ENCODE data around the gene IFITM1. TPM values are rescaled to one million over a fixed set of nuclear protein-coding genes. Genes with fewer than 3 reads are reported as not detected.

The IFITM1 gene
- total and polyA plus RNA-seq, 9 of the 15 experiments (the other 6 are each of a cell fraction or from before 2014, with no cell fraction given) = 691 to 5,579 (median 974) TPM

DNA sequence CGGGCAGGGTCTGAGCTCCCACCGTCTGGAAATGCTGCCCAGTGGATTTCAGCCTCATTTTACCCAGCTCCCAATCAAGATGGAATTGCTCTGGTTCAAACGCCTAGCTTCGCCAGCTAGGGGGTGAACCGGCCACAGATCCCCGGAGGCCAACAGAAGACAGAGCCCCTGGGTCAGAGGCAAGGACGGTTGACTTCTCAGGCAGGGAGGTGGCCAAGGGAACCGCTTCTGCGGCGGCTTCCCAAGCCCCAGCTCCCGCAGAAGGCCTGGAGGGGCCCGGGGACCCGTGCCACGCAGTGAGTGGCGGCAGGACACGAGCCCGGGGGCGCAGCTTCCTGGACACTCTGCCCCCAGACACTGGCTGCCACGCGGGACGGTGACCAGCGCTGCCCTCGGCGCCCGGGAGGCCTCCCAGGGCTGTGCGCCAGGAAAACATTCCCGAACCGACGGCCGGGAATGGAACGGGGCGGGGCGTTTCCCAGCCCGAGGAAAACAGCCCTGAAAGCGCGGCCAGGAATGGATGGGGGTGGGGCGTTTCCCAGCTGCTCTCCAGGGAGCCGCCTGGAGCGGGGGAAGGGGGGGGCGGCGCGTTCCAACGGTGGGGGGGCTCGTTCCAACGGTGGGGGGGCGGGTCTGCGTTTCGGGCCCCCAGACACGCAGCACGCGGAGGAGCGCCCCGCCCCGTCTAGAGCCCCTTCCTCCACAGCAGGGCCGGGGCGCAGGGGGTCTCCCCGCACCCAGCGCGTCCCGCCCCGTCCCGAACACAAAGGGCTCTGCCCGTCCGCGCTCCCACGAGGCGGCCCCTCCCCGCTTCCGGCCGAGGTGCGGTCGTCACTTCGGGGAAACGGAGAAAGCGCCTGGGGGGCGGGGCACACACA, 42.0 kb downstream of the IFITM1 start (continued):
- TF ChIP-seq, protein P1, sequence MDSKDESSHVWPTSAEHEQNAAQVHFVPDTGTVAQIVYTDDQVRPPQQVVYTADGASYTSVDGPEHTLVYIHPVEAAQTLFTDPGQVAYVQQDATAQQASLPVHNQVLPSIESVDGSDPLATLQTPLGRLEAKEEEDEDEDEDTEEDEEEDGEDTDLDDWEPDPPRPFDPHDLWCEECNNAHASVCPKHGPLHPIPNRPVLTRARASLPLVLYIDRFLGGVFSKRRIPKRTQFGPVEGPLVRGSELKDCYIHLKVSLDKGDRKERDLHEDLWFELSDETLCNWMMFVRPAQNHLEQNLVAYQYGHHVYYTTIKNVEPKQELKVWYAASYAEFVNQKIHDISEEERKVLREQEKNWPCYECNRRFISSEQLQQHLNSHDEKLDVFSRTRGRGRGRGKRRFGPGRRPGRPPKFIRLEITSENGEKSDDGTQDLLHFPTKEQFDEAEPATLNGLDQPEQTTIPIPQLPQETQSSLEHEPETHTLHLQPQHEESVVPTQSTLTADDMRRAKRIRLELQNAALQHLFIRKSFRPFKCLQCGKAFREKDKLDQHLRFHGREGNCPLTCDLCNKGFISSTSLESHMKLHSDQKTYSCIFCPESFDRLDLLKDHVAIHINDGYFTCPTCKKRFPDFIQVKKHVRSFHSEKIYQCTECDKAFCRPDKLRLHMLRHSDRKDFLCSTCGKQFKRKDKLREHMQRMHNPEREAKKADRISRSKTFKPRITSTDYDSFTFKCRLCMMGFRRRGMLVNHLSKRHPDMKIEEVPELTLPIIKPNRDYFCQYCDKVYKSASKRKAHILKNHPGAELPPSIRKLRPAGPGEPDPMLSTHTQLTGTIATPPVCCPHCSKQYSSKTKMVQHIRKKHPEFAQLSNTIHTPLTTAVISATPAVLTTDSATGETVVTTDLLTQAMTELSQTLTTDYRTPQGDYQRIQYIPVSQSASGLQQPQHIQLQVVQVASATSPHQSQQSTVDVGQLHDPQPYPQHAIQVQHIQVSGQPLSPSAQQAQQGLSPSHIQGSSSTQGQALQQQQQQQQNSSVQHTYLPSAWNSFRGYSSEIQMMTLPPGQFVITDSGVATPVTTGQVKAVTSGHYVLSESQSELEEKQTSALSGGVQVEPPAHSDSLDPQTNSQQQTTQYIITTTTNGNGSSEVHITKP (IDR thresholded peaks at IDR 0.05; ENCODE audit: partially characterized antibody) = peak; percentile 81
- no peak for TF ChIP-seq KHSRP (IDR thresholded peaks at IDR 0.05)
- TF ChIP-seq NCOR1 (IDR thresholded peaks at IDR 0.05) = no peak
- no peak for TF ChIP-seq KLF16 (IDR thresholded peaks at IDR 0.05)
- no peak for TF ChIP-seq PHF20 (IDR thresholded peaks at IDR 0.05; ENCODE audit: partially characterized antibody)
- TF ChIP-seq, protein P2, sequence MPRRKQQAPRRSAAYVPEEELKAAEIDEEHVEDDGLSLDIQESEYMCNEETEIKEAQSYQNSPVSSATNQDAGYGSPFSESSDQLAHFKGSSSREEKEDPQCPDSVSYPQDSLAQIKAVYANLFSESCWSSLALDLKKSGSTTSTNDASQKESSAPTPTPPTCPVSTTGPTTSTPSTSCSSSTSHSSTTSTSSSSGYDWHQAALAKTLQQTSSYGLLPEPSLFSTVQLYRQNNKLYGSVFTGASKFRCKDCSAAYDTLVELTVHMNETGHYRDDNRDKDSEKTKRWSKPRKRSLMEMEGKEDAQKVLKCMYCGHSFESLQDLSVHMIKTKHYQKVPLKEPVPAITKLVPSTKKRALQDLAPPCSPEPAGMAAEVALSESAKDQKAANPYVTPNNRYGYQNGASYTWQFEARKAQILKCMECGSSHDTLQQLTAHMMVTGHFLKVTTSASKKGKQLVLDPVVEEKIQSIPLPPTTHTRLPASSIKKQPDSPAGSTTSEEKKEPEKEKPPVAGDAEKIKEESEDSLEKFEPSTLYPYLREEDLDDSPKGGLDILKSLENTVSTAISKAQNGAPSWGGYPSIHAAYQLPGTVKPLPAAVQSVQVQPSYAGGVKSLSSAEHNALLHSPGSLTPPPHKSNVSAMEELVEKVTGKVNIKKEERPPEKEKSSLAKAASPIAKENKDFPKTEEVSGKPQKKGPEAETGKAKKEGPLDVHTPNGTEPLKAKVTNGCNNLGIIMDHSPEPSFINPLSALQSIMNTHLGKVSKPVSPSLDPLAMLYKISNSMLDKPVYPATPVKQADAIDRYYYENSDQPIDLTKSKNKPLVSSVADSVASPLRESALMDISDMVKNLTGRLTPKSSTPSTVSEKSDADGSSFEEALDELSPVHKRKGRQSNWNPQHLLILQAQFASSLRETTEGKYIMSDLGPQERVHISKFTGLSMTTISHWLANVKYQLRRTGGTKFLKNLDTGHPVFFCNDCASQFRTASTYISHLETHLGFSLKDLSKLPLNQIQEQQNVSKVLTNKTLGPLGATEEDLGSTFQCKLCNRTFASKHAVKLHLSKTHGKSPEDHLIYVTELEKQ (CRISPR knock-in tag; IDR thresholded peaks at IDR 0.05) = peak; percentile 83; the same call in 1 of the 2 replicates
- TF ChIP-seq, protein P3, sequence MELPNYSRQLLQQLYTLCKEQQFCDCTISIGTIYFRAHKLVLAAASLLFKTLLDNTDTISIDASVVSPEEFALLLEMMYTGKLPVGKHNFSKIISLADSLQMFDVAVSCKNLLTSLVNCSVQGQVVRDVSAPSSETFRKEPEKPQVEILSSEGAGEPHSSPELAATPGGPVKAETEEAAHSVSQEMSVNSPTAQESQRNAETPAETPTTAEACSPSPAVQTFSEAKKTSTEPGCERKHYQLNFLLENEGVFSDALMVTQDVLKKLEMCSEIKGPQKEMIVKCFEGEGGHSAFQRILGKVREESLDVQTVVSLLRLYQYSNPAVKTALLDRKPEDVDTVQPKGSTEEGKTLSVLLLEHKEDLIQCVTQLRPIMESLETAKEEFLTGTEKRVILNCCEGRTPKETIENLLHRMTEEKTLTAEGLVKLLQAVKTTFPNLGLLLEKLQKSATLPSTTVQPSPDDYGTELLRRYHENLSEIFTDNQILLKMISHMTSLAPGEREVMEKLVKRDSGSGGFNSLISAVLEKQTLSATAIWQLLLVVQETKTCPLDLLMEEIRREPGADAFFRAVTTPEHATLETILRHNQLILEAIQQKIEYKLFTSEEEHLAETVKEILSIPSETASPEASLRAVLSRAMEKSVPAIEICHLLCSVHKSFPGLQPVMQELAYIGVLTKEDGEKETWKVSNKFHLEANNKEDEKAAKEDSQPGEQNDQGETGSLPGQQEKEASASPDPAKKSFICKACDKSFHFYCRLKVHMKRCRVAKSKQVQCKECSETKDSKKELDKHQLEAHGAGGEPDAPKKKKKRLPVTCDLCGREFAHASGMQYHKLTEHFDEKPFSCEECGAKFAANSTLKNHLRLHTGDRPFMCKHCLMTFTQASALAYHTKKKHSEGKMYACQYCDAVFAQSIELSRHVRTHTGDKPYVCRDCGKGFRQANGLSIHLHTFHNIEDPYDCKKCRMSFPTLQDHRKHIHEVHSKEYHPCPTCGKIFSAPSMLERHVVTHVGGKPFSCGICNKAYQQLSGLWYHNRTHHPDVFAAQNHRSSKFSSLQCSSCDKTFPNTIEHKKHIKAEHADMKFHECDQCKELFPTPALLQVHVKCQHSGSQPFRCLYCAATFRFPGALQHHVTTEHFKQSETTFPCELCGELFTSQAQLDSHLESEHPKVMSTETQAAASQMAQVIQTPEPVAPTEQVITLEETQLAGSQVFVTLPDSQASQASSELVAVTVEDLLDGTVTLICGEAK (IDR thresholded peaks at IDR 0.05) = no peak
- TF ChIP-seq, protein P3 (CRISPR knock-in tag; IDR thresholded peaks at IDR 0.05) = no peak
- no peak for TF ChIP-seq CEBPB (tag; IDR thresholded peaks at IDR 0.05)
- TF ChIP-seq MEIS2 (IDR thresholded peaks at IDR 0.05; ENCODE audit: partially characterized antibody) = no peak

All from K562 (cell line).